IMR-90 (cell line): ENCODE measurements around the gene MAST1. TPM values are rescaled to one million over a fixed set of nuclear protein-coding genes. Genes with fewer than 3 reads are reported as not detected.

Experiments
- ATAC-seq: fragments of 200-7000 bp; cut with Tn5 transposase; 2 replicates; pipeline ENCODE4 v1.9.1; 2020; ENCODE audit warnings: low read depth, mild to moderate bottlenecking, moderate library complexity
- BruUV-seq: library from RNA; stranded (reverse); fragments of 400-500 nt; replicated peaks from 2 replicates; lab custom pipeline; 2021; lab: Mats Ljungman, UMichigan
- CTCF ChIA-PET: fragments of 300-600 bp; formaldehyde crosslinking; extraction: SDS; loops from one replicate; lab custom pipeline; 2021; ENCODE audit warnings: antibody characterized with exemption; lab: Yijun Ruan, JAX
- POLR2A ChIA-PET: fragments of 300-600 bp; sonication (Branson Sonifier 250); formaldehyde crosslinking; loops from one replicate; lab custom pipeline; 2022; ENCODE audit warnings: antibody characterized with exemption; ENCODE audit not compliant: unreplicated experiment; lab: Charles Lee
- DNase-seq: peaks from one replicate; pipeline ENCODE4 v3.0.0; 2013
- H2AFZ ChIP-seq: replicated peaks from 2 replicates; pipeline ENCODE3; 2013; ENCODE audit warnings: low read length, mild to moderate bottlenecking; ENCODE audit not compliant: poor library complexity
- H2AK5ac ChIP-seq: 2 replicates; pipeline ENCODE4 v1.6.1; 2013; ENCODE audit warnings: low read depth, low read length, inconsistent platforms
- H2AK9ac ChIP-seq: replicated peaks from 2 replicates; pipeline ENCODE3; 2013; ENCODE audit warnings: mild to moderate bottlenecking, low read depth, low read length, moderate library complexity; ENCODE audit not compliant: poor library complexity
- H2BK120ac ChIP-seq: 2 replicates; pipeline ENCODE4 v1.6.1; 2013; ENCODE audit warnings: low read depth, low read length, inconsistent platforms
- H2BK15ac ChIP-seq: 3 replicates; pipeline ENCODE4 v1.6.1; 2013; ENCODE audit warnings: low read depth, low read length, inconsistent platforms
- H2BK20ac ChIP-seq: 2 replicates; pipeline ENCODE4 v1.6.1; 2013; ENCODE audit warnings: low read depth, mild to moderate bottlenecking, inconsistent platforms, low read length, moderate library complexity
- H2BK5ac ChIP-seq: 2 replicates; pipeline ENCODE4 v1.6.1; 2013; ENCODE audit warnings: mild to moderate bottlenecking, low read depth, low read length, inconsistent platforms; ENCODE audit not compliant: poor library complexity, severe bottlenecking
- H3K14ac ChIP-seq: replicated peaks from 2 replicates; pipeline ENCODE4 v1.6.1; 2013; ENCODE audit warnings: low read depth, low read length, inconsistent platforms
- H3K18ac ChIP-seq: 2 replicates; pipeline ENCODE4 v1.6.1; 2013; ENCODE audit warnings: low read depth, low read length, control low read depth
- H3K23ac ChIP-seq: 2 replicates; pipeline ENCODE4 v1.6.1; 2013; ENCODE audit warnings: low read depth, low read length, inconsistent platforms
- H3K27ac ChIP-seq: 2 replicates; pipeline ENCODE4 v1.5.1; 2013; ENCODE audit warnings: mild to moderate bottlenecking, control low read depth, low read length; ENCODE audit not compliant: insufficient read depth
- H3K27me3 ChIP-seq: 2 replicates; pipeline ENCODE4 v1.6.1; 2013; ENCODE audit warnings: low read length; ENCODE audit not compliant: control insufficient read depth, insufficient read depth
- H3K36me3 ChIP-seq: 2 replicates; pipeline ENCODE4 v1.6.1; 2013; ENCODE audit warnings: low read length, mixed read lengths; ENCODE audit not compliant: control insufficient read depth, insufficient read depth
- H3K4ac ChIP-seq: 2 replicates; pipeline ENCODE4 v1.6.1; 2013; ENCODE audit warnings: low read depth, low read length, inconsistent platforms
- H3K4me1 ChIP-seq: 2 replicates; pipeline ENCODE4 v1.6.1; 2013; ENCODE audit warnings: low read length, mixed read lengths; ENCODE audit not compliant: control insufficient read depth, insufficient read depth
- H3K4me2 ChIP-seq: 2 replicates; pipeline ENCODE4 v1.6.1; 2013; ENCODE audit warnings: low read depth, mild to moderate bottlenecking, control low read depth, low read length, moderate library complexity
- H3K4me3 ChIP-seq: 2 replicates; pipeline ENCODE4 v1.5.1; 2013; ENCODE audit warnings: low read depth, mild to moderate bottlenecking, control low read depth, low read length, moderate library complexity; ENCODE audit not compliant: insufficient read depth
- H3K56ac ChIP-seq: 2 replicates; pipeline ENCODE4 v1.6.1; 2013; ENCODE audit warnings: low read length, inconsistent platforms; ENCODE audit not compliant: insufficient read depth; ENCODE audit errors: extremely low read depth
- H3K79me1 ChIP-seq, 2 experiments: 2 replicates each; pipeline ENCODE4 v1.6.1; 2013; ENCODE audit warnings: low read length in 2 of 2, inconsistent platforms in 1 of 2, low read depth in 1 of 2
- H3K9ac ChIP-seq: 2 replicates; pipeline ENCODE4 v1.6.1; 2013; ENCODE audit warnings: low read depth, low read length, control low read depth
- H3K9me1 ChIP-seq: 2 replicates; pipeline ENCODE4 v1.6.1; 2013; ENCODE audit warnings: low read length, inconsistent platforms; ENCODE audit not compliant: insufficient read depth
- H3K9me3 ChIP-seq: 2 replicates; pipeline ENCODE4 v1.6.1; 2013; ENCODE audit warnings: low read length; ENCODE audit not compliant: control insufficient read depth, insufficient read depth
- H4K20me1 ChIP-seq: 2 replicates; pipeline ENCODE4 v1.6.1; 2013; ENCODE audit warnings: low read length, inconsistent platforms; ENCODE audit not compliant: insufficient read depth
- H4K5ac ChIP-seq: 2 replicates; pipeline ENCODE4 v1.6.1; 2013; ENCODE audit warnings: mild to moderate bottlenecking, low read depth, low read length, control low read depth
- H4K8ac ChIP-seq, 2 experiments: 2 replicates each; pipeline ENCODE4 v1.6.1; 2013; ENCODE audit warnings: low read depth in 2 of 2, low read length in 2 of 2, control low read depth in 1 of 2, inconsistent platforms in 1 of 2
- H4K91ac ChIP-seq: 2 replicates; pipeline ENCODE4 v1.6.1; 2013; ENCODE audit warnings: low read depth, low read length, inconsistent platforms; ENCODE audit not compliant: insufficient read depth
- MAZ ChIP-seq: IDR thresholded peaks from 2 replicates; pipeline ENCODE4 v1.6.1; 2012; ENCODE audit warnings: low read depth, mild to moderate bottlenecking, low read length, improper control_type of control experiment, moderate library complexity, borderline replicate concordance
- RAD21 ChIP-seq: IDR thresholded peaks from 2 replicates; pipeline ENCODE4 v1.6.1; 2012; ENCODE audit warnings: low read length, improper control_type of control experiment
- RCOR1 ChIP-seq: IDR thresholded peaks from 2 replicates; pipeline ENCODE4 v1.6.1; 2012; ENCODE audit warnings: mild to moderate bottlenecking, low read length, improper control_type of control experiment; ENCODE audit not compliant: insufficient replicate concordance
- RFX5 ChIP-seq: IDR thresholded peaks from 2 replicates; pipeline ENCODE4 v1.8.0; 2012; ENCODE audit warnings: low read depth, mild to moderate bottlenecking, low read length, moderate library complexity
- WGBS, 2 experiments: methylation state at CpG; one replicate each; pipeline versions ENCODE4 v1.1.5 to v1.1.7; 2013; ENCODE audit warnings: missing lambda C conversion rate in 2 of 2; ENCODE audit not compliant: insufficient read length in 1 of 2; ENCODE audit errors: extremely low coverage in 2 of 2; 5-methylcytosine and 5-hydroxymethylcytosine counted together
- dilution Hi-C: fragments of 300-500 bp; cut with HindIII; formaldehyde crosslinking; loops from one replicate; pipeline ENCODE4 v1.14.3; 2018; ENCODE audit warnings: low sequenced_read_pairs; ENCODE audit not compliant: unreplicated experiment
- in situ Hi-C: fragments of 300-500 bp; cut with MboI; formaldehyde crosslinking; loops from 3 replicates; pipeline ENCODE4 v1.14.3; 2019; ENCODE audit warnings: low sequenced_read_pairs, inconsistent platforms, mixed read lengths
- intact Hi-C: fragments of 100-400 bp; cut with micrococcal nuclease; formaldehyde crosslinking; loops from 2 replicates; pipeline ENCODE4 v1.10.0; 2022
- polyA plus RNA-seq, 3 experiments: library from polyadenylated mRNA; depleted of rRNA; stranded (reverse); fragments of >200 nt; gene quantifications; 2 replicates each; pipeline ENCODE4 v1.2.3, GENCODE V29; 2012; ENCODE audit warnings: low replicate concordance in 1 of 3
- total RNA-seq: library from RNA; depleted of rRNA; stranded (reverse); fragments of >200 nt; gene quantifications from 2 replicates; pipeline ENCODE4 v1.2.3, GENCODE V29; 2012
- TF ChIP-seq, protein P1 (sequence below): conservative IDR thresholded peaks from 2 replicates; pipeline ENCODE4 v1.5.1; 2012; ENCODE audit warnings: mild to moderate bottlenecking, low read depth, low read length, improper control_type of control experiment

MAST1 gene
- total and polyA plus RNA-seq, 2 of the 4 experiments (the other 2 are of a cell fraction), result 0.56 to 1.1 TPM

DNA sequence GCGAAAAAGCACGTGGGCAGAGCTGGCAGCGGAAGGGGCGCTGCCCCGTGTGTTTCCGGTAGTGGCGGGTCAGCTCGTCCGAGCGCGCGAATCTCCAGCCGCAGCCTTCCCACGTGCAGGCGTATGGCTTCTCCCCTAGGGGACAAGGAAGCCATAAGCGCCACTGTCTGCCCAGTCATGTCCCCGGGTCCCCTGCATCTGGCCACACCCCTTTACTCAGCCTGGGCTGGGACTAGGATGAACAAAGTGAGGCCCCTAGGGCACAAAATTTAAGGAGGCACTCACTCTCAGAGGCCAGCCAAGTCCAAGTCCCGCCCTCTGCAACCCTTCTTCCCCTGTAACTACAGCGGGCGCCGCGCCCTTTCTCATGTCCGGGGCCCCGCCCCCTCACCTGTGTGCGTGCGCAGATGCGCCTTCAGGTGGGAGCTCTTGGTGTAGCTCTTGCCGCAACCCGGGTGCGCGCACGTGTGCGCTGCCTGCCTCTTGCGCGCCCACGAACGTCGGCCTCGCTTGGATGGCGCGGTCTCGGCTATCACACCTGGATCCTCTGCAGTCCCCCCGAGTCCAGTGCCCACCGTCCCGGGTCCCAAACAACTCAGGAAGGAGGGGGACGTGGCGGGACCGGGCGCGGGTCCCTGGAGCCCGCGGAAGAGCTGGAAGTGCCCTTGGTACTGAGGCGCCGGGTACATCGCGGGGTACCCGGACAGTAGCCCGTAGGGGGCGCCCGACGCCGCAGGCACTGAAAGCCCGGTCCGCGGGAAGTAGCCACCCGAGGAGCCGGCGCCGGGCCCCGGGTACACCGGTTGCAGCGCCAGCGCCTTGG, 46.8 kb downstream of the MAST1 start:
- peak; percentile 28 for DNase-seq
- no peak overlapping the region for H2AK5ac ChIP-seq
- no peak overlapping the region for H3K23ac ChIP-seq
- H4K8ac ChIP-seq, result no peak overlapping the region
- H3K79me1 ChIP-seq, result peaks cover 0 to 6% of the 10 kb centered on the region in 2 experiments; a peak in 1 of 4 replicates
- H2AFZ ChIP-seq, result peak overlapping the region; percentile 87
- peaks cover 40% of the 10 kb centered on the region for H3K27me3 ChIP-seq
- peaks cover 13% of the 10 kb centered on the region for H3K9me3 ChIP-seq
- in situ Hi-C loops (no loop called here), intact Hi-C loops (no loop called here), dilution Hi-C loops (no loop called here)
- H3K56ac ChIP-seq, result no peak overlapping the region
- ChIA-PET CTCF (interaction anchor here (0.6 kb wide), 1 partner anchor 243 kb away, joined by 3 read pairs; no protein-coding TSS in a partner anchor), POLR2A (no interaction called here)
- no peak overlapping the region for H3K27ac ChIP-seq
- TF ChIP-seq, protein P1, sequence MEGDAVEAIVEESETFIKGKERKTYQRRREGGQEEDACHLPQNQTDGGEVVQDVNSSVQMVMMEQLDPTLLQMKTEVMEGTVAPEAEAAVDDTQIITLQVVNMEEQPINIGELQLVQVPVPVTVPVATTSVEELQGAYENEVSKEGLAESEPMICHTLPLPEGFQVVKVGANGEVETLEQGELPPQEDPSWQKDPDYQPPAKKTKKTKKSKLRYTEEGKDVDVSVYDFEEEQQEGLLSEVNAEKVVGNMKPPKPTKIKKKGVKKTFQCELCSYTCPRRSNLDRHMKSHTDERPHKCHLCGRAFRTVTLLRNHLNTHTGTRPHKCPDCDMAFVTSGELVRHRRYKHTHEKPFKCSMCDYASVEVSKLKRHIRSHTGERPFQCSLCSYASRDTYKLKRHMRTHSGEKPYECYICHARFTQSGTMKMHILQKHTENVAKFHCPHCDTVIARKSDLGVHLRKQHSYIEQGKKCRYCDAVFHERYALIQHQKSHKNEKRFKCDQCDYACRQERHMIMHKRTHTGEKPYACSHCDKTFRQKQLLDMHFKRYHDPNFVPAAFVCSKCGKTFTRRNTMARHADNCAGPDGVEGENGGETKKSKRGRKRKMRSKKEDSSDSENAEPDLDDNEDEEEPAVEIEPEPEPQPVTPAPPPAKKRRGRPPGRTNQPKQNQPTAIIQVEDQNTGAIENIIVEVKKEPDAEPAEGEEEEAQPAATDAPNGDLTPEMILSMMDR, result peak; percentile 52
- TF ChIP-seq MAZ (no peak), RAD21 (peak; percentile 42), RFX5 (no peak), RCOR1 (no peak)
- H2BK20ac ChIP-seq, result no peak overlapping the region
- BruUV-seq, result no TSS peak
- H2BK120ac ChIP-seq, result no peak overlapping the region
- H3K4me1 ChIP-seq, result peaks cover 5% of the 10 kb centered on the region; the same call in 1 of the 2 replicates
- H2BK15ac ChIP-seq, result no peak overlapping the region
- H4K20me1 ChIP-seq, result no peaks in the 10 kb centered on the region
- no peak overlapping the region for H3K18ac ChIP-seq
- no peak overlapping the region for H3K4ac ChIP-seq
- no peaks in the 10 kb centered on the region for H3K9me1 ChIP-seq
- H3K36me3 ChIP-seq, result no peaks in the 10 kb centered on the region
- no peak overlapping the region for H4K5ac ChIP-seq
- no peak overlapping the region for H3K14ac ChIP-seq
- peak overlapping the region; percentile 61 for H3K4me2 ChIP-seq
- WGBS, 2 experiments, result 5% methylated on average over 45 of the region's 73 CpGs; no CpG with 5 or more reads in 1 of the 2 experiments
- no peak overlapping the region for H4K91ac ChIP-seq
- H3K9ac ChIP-seq, result no peak overlapping the region
- H2BK5ac ChIP-seq, result no peak overlapping the region
- peak overlapping the region; percentile 32 for H3K4me3 ChIP-seq
- ATAC-seq, result peak; percentile 62
- H2AK9ac ChIP-seq, result no peak overlapping the region
